Measurements from ENCODE around the gene DOCK8. TPM values are rescaled to one million over a fixed set of nuclear protein-coding genes. Genes with fewer than 3 reads are reported as not detected.

DOCK8 gene
- total RNA-seq, 1 donor, result 80.8 TPM

DNA sequence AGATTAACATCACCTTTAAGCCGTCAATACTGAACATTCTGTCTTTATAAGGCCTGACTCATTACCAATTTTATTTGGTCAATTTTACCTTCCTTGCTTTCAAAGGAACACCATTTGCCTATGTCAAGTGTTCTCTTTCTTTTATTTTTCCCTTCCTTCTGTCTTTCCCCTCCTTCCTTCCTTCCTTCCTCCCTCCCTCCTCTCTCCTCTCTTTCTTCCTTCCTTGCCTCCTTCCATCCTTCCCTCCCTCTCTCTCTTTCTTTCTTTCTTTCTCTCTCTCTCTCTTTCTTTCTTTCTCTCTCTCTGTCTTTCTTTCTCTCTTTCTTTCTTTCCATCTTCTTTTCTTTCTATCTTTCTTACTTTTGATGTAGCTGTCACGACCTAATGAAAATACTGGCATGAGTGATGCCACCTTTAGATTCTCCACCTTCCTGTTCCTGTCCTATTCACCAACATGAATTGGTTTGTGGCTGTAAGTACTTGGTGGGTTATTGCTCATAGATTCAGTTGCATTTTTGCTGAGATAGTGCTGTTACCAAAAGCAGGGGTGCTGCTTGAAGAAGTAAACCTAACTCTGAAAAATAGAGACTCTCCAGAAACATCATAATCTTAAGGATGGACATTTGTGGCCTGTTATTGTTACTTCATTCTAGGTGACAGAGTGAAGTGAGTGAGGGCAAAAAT, 33.8 kb downstream of the DOCK8 start:
- Histone ChIP-seq H3K27me3 (ENCODE audit: insufficient read depth, low read length) (no peaks in the 10 kb centered on the region), H3K4me1 (ENCODE audit: insufficient read depth, low read length) (peaks cover 11% of the 10 kb centered on the region)

DNA sequence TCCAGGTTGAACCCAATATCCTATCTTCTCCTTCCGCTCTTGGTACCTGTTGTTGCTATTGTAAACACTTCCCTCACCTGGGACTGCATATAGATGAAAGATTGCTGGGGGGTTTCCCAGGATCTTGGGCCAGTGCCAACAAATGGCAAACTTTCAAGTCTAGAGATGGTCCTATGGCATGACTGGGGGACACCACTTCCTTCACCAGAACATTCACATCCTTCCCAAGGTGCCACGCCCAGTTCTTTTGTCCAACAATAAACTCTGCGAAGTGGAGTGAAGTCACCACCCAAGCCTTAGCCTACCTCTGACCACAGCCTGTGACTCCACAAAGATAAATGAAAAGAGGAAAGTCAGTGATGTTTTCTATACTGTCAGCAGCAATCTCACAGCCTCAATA, 34.4 kb downstream of the DOCK8 start:
- Histone ChIP-seq H3K9me3 (ENCODE audit: low read depth, low read length) (no peaks in the 10 kb centered on the region), H3K4me3 (ENCODE audit: low read length) (no peak overlapping the region), H3K27me3 (ENCODE audit: insufficient read depth, low read length) (no peaks in the 10 kb centered on the region), H3K4me1 (ENCODE audit: insufficient read depth, low read length) (peaks cover 11% of the 10 kb centered on the region)

More for the DNA sequence above, 33.8 kb downstream of the DOCK8 start:
- no peak overlapping the region for H3K4me3 ChIP-seq (ENCODE audit: low read length)
- no peaks in the 10 kb centered on the region for H3K9me3 ChIP-seq (ENCODE audit: low read depth, low read length)

GRCh38 chr9:250039-250438, 35.4 kb downstream of the DOCK8 start:
- no peaks in the 10 kb centered on the region for H3K9me3 ChIP-seq (ENCODE audit: low read depth, low read length)
- no peak overlapping the region for H3K4me3 ChIP-seq (ENCODE audit: low read length)
- peaks cover 11% of the 10 kb centered on the region for H3K4me1 ChIP-seq (ENCODE audit: insufficient read depth, low read length)
- no peaks in the 10 kb centered on the region for H3K27me3 ChIP-seq (ENCODE audit: insufficient read depth, low read length)

- H3K27me3 ChIP-seq (ENCODE audit: insufficient read depth, low read length), result no peaks in the 10 kb centered on the region
- peaks cover 11% of the 10 kb centered on the region for H3K4me1 ChIP-seq (ENCODE audit: insufficient read depth, low read length)
- no peak overlapping the region for H3K4me3 ChIP-seq (ENCODE audit: low read length)
- H3K9me3 ChIP-seq (ENCODE audit: low read depth, low read length), result no peaks in the 10 kb centered on the region
Measured at GRCh38 chr9:250625-251024, 36.0 kb downstream of the DOCK8 start.

- Histone ChIP-seq H3K27me3 (ENCODE audit: insufficient read depth, low read length) (no peaks in the 10 kb centered on the region), H3K4me1 (ENCODE audit: insufficient read depth, low read length) (peaks cover 15% of the 10 kb centered on the region), H3K9me3 (ENCODE audit: low read depth, low read length) (no peaks in the 10 kb centered on the region), H3K4me3 (ENCODE audit: low read length) (no peak overlapping the region)
Measured at GRCh38 chr9:251398-251797, 36.7 kb downstream of the DOCK8 start.

- Histone ChIP-seq H3K4me1 (ENCODE audit: insufficient read depth, low read length) (peaks cover 32% of the 10 kb centered on the region), H3K27me3 (ENCODE audit: insufficient read depth, low read length) (no peaks in the 10 kb centered on the region), H3K9me3 (ENCODE audit: low read depth, low read length) (no peaks in the 10 kb centered on the region), H3K4me3 (ENCODE audit: low read length) (no peak overlapping the region)
Measured at GRCh38 chr9:253539-253938, 38.9 kb downstream of the DOCK8 start.

GRCh38 chr9:254516-254915, 39.9 kb downstream of the DOCK8 start:
- H3K9me3 ChIP-seq (ENCODE audit: low read depth, low read length), result no peaks in the 10 kb centered on the region
- no peaks in the 10 kb centered on the region for H3K27me3 ChIP-seq (ENCODE audit: insufficient read depth, low read length)
- H3K4me3 ChIP-seq (ENCODE audit: low read length), result no peak overlapping the region
- peaks cover 35% of the 10 kb centered on the region for H3K4me1 ChIP-seq (ENCODE audit: insufficient read depth, low read length)

DNA sequence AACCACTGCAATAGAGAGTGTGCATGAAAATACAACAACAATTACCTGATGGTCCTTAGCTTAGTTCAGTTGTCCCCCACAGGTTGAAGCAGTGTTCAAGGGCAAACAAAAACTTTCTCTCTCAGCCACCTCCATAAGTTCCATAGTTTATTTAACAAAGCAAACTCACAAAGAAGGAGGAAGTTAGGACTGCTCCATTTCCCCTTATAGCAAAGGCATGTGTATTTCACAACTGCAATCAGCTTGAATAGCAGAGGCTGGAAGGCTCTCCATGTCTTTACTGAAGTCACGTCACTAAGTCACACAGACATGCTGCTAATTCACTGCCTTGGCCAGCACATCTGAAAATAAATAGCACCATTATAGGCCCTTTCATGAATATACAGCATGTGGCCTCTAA, 43.3 kb downstream of the DOCK8 start:
- Histone ChIP-seq H3K4me1 (ENCODE audit: insufficient read depth, low read length) (peaks cover 42% of the 10 kb centered on the region), H3K27me3 (ENCODE audit: insufficient read depth, low read length) (no peaks in the 10 kb centered on the region), H3K9me3 (ENCODE audit: low read depth, low read length) (no peaks in the 10 kb centered on the region), H3K4me3 (ENCODE audit: low read length) (no peak overlapping the region)

GRCh38 chr9:259405-260404, 45.0 kb downstream of the DOCK8 start:
- Histone ChIP-seq H3K4me1 (ENCODE audit: insufficient read depth, low read length) (peaks cover 42% of the 10 kb centered on the region), H3K9me3 (ENCODE audit: low read depth, low read length) (no peaks in the 10 kb centered on the region), H3K4me3 (ENCODE audit: low read length) (no peak overlapping the region), H3K27me3 (ENCODE audit: insufficient read depth, low read length) (no peaks in the 10 kb centered on the region)

GRCh38 chr9:264231-264630, 49.6 kb downstream of the DOCK8 start:
- Histone ChIP-seq H3K4me1 (ENCODE audit: insufficient read depth, low read length) (peaks cover 42% of the 10 kb centered on the region), H3K4me3 (ENCODE audit: low read length) (no peak overlapping the region), H3K9me3 (ENCODE audit: low read depth, low read length) (no peaks in the 10 kb centered on the region), H3K27me3 (ENCODE audit: insufficient read depth, low read length) (no peaks in the 10 kb centered on the region)

GRCh38 chr9:265209-265870, 50.7 kb downstream of the DOCK8 start:
- Histone ChIP-seq H3K9me3 (ENCODE audit: low read depth, low read length) (no peaks in the 10 kb centered on the region), H3K27me3 (ENCODE audit: insufficient read depth, low read length) (no peaks in the 10 kb centered on the region), H3K4me1 (ENCODE audit: insufficient read depth, low read length) (peaks cover 43% of the 10 kb centered on the region), H3K4me3 (ENCODE audit: low read length) (no peak overlapping the region)

GRCh38 chr9:266228-266627, 51.6 kb downstream of the DOCK8 start:
- Histone ChIP-seq H3K4me3 (ENCODE audit: low read length) (no peak overlapping the region), H3K9me3 (ENCODE audit: low read depth, low read length) (no peaks in the 10 kb centered on the region), H3K4me1 (ENCODE audit: insufficient read depth, low read length) (peaks cover 52% of the 10 kb centered on the region), H3K27me3 (ENCODE audit: insufficient read depth, low read length) (no peaks in the 10 kb centered on the region)

DNA sequence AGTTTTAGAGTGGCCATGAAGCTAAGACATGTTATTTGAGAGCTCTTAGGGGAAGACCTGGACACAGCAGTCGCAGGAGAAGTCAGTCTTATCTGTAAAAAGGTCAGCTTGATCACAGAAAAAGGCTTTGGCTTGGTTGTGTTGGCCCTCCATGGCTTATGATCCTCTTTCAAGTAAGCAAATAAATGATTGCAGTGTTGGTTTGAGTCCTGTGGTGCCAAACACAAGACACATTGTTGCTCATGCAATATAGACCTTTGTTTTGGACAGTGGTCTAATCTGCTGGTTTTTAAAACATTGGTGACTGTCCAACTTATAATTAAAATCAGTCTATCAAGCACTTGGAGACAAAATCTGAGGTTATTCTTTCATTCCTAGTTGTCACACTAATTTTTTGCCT, 54.0 kb downstream of the DOCK8 start:
- H3K9me3 ChIP-seq (ENCODE audit: low read depth, low read length), result no peaks in the 10 kb centered on the region
- H3K27me3 ChIP-seq (ENCODE audit: insufficient read depth, low read length), result no peaks in the 10 kb centered on the region
- peaks cover 69% of the 10 kb centered on the region for H3K4me1 ChIP-seq (ENCODE audit: insufficient read depth, low read length)
- no peak overlapping the region for H3K4me3 ChIP-seq (ENCODE audit: low read length)

- Histone ChIP-seq H3K9me3 (ENCODE audit: low read depth, low read length) (no peaks in the 10 kb centered on the region), H3K4me3 (ENCODE audit: low read length) (no peak overlapping the region), H3K4me1 (ENCODE audit: insufficient read depth, low read length) (peaks cover 75% of the 10 kb centered on the region), H3K27me3 (ENCODE audit: insufficient read depth, low read length) (no peaks in the 10 kb centered on the region)
Measured at GRCh38 chr9:269081-269711, 54.5 kb downstream of the DOCK8 start.
